Neural cell (in vitro differentiated cells): ENCODE measurements around the gene OR51A2. TPM values are rescaled to one million over a fixed set of nuclear protein-coding genes. Genes with fewer than 3 reads are reported as not detected.
"Not testable (repeated sequence)": the region's sequence is repeated elsewhere in the genome, so short reads cannot be mapped to it uniquely, and the experiment has no call there.

Experiments
- H2AFZ ChIP-seq: fragments of 200-600, 300-800 bp; sonication (generic), shearing (Covaris generic); 2 replicates; pipeline ENCODE4 v1.6.0; 2014; ENCODE audit warnings: low read depth, mild to moderate bottlenecking, antibody characterized with exemption, low read length, moderate library complexity
- H3F3A ChIP-seq: fragments of 200-600 bp; shearing (Covaris generic); 2 replicates; pipeline ENCODE4 v1.6.1; 2016; ENCODE audit warnings: mild to moderate bottlenecking, moderate library complexity, mixed read lengths, antibody characterized with exemption, low read length; ENCODE audit not compliant: insufficient read depth, poor library complexity, severe bottlenecking
- H3K27ac ChIP-seq: fragments of 200-600, 300-800 bp; sonication (generic), shearing (Covaris generic); 2 replicates; pipeline ENCODE4 v1.5.1; 2014; ENCODE audit warnings: mild to moderate bottlenecking, low read length, moderate library complexity
- H3K27me3 ChIP-seq: fragments of 300-800, 200-600 bp; sonication (generic), shearing (Covaris generic); 2 replicates; pipeline ENCODE4 v1.6.0; 2014; ENCODE audit warnings: mild to moderate bottlenecking, low read depth, low read length, moderate library complexity; ENCODE audit not compliant: insufficient read depth
- H3K36me3 ChIP-seq: fragments of 300-800, 200-600 bp; sonication (generic), shearing (Covaris generic); 2 replicates; pipeline ENCODE4 v1.5.1; 2014; ENCODE audit warnings: mild to moderate bottlenecking, antibody characterized with exemption, low read length, moderate library complexity; ENCODE audit not compliant: insufficient read depth
- H3K4me2 ChIP-seq: fragments of 300-800, 200-600 bp; sonication (generic), shearing (Covaris generic); 2 replicates; pipeline ENCODE4 v1.6.0; 2014; ENCODE audit warnings: mild to moderate bottlenecking, low read length
- H3K4me3 ChIP-seq: fragments of 300-800, 200-600 bp; sonication (generic), shearing (Covaris generic); 2 replicates; pipeline ENCODE4 v1.5.1; 2014; ENCODE audit warnings: mild to moderate bottlenecking, low read length, moderate library complexity
- H3K79me2 ChIP-seq: fragments of 200-600 bp; shearing (Covaris generic); replicated peaks from 2 replicates; pipeline ENCODE4 v1.6.0; 2014; ENCODE audit warnings: mild to moderate bottlenecking, low read length, moderate library complexity; ENCODE audit not compliant: insufficient read depth
- H3K9ac ChIP-seq: fragments of 300-800, 200-600 bp; sonication (generic), shearing (Covaris generic); 2 replicates; pipeline ENCODE4 v1.6.1; 2016; ENCODE audit warnings: mild to moderate bottlenecking, low read length, mixed read lengths
- H3K9me2 ChIP-seq: fragments of 200-600 bp; shearing (Covaris generic); 2 replicates; pipeline ENCODE4 v1.6.1; 2016; ENCODE audit warnings: mild to moderate bottlenecking, low read length, mixed read lengths; ENCODE audit not compliant: insufficient read depth
- H3K9me3 ChIP-seq: fragments of 200-600, 300-800 bp; sonication (generic), shearing (Covaris generic); 2 replicates; pipeline ENCODE4 v1.6.1; 2016; ENCODE audit warnings: mild to moderate bottlenecking, mixed run types, low read length, moderate library complexity, mixed read lengths
- H4K20me1 ChIP-seq: fragments of 200-600 bp; shearing (Covaris generic); 2 replicates; pipeline ENCODE4 v1.6.1; 2016; ENCODE audit warnings: mild to moderate bottlenecking, mixed run types; ENCODE audit not compliant: insufficient read depth
- CTCF ChIP-seq: fragments of 450-650 bp; IDR thresholded peaks from 2 replicates; pipeline ENCODE4 v1.5.1; 2014; ENCODE audit warnings: antibody characterized with exemption, mild to moderate bottlenecking, moderate library complexity; ENCODE audit not compliant: poor library complexity, severe bottlenecking
- EP300 ChIP-seq: fragments of 450-650 bp; conservative IDR thresholded peaks from 2 replicates; pipeline ENCODE4 v1.6.1; 2014; ENCODE audit warnings: antibody characterized with exemption, mild to moderate bottlenecking, moderate library complexity; ENCODE audit not compliant: poor library complexity, severe bottlenecking
- EZH2 ChIP-seq: fragments of 200-600, 300-800 bp; shearing (Covaris generic), sonication (generic); IDR thresholded peaks from 2 replicates; pipeline ENCODE4 v1.6.1; 2014; ENCODE audit warnings: antibody characterized with exemption, low read length, borderline replicate concordance, mild to moderate bottlenecking; ENCODE audit not compliant: insufficient read depth, poor library complexity, severe bottlenecking
- MXI1 ChIP-seq: fragments of 450-650 bp; conservative IDR thresholded peaks from 2 replicates; pipeline ENCODE4 v1.6.1; 2014; ENCODE audit warnings: antibody characterized with exemption, mild to moderate bottlenecking; ENCODE audit not compliant: poor library complexity, severe bottlenecking
- POLR2AphosphoS5 ChIP-seq: IDR thresholded peaks from 2 replicates; pipeline ENCODE4 v1.6.1; 2012
- RAD21 ChIP-seq: fragments of 450-650 bp; conservative IDR thresholded peaks from 2 replicates; pipeline ENCODE4 v1.6.1; 2014; ENCODE audit warnings: antibody characterized with exemption, mild to moderate bottlenecking, moderate library complexity
- REST ChIP-seq: IDR thresholded peaks from 2 replicates; pipeline ENCODE4 v1.6.1; 2012; ENCODE audit warnings: borderline replicate concordance
- SMC3 ChIP-seq: fragments of 450-650 bp; conservative IDR thresholded peaks from 2 replicates; pipeline ENCODE4 v1.6.1; 2014; ENCODE audit warnings: antibody characterized with exemption, mild to moderate bottlenecking, moderate library complexity; ENCODE audit not compliant: poor library complexity
- TAF1 ChIP-seq: IDR thresholded peaks from 2 replicates; pipeline ENCODE4 v1.6.1; 2012; ENCODE audit warnings: low read depth
- polyA minus RNA-seq: library from RNA; depleted of rRNA, polyadenylated mRNA; stranded (reverse); fragments of >200 nt; gene quantifications from 2 replicates; pipeline ENCODE4 v1.2.3, GENCODE V29; 2014
- polyA plus RNA-seq: library from polyadenylated mRNA; depleted of rRNA; stranded (reverse); fragments of >200 nt; gene quantifications from 2 replicates; pipeline ENCODE4 v1.2.3, GENCODE V29; 2014

The OR51A2 gene
- polyA plus RNA-seq (not detected in 2 replicates), polyA minus RNA-seq (not detected in 2 replicates)

GRCh38 chr11:4955613-4956012 lies at the start of gene OR51A2:
Gene OR51A2, minus strand, starts transcription at chr11:4955713. Its CDS starts 0 bp downstream, at chr11:4955713.
- H3K79me2 ChIP-seq, H4K20me1 ChIP-seq, H3K9ac ChIP-seq, H3K9me3 ChIP-seq, H2AFZ ChIP-seq, H3K4me3 ChIP-seq, H3K27me3 ChIP-seq, H3K36me3 ChIP-seq, H3F3A ChIP-seq, H3K9me2 ChIP-seq, H3K27ac ChIP-seq, H3K4me2 ChIP-seq: not testable (repeated sequence)

GRCh38 chr11:5004424-5005274 lies 49.1 kb upstream of the OR51A2 start:
- H3K4me3 ChIP-seq: no peak overlapping the region
- no peak overlapping the region for H3K4me2 ChIP-seq
- no peak overlapping the region for H3K9ac ChIP-seq
- no peaks in the 10 kb centered on the region for H4K20me1 ChIP-seq
- TF ChIP-seq TAF1: no peak
- TF ChIP-seq EP300: no peak
- TF ChIP-seq EZH2: no peak
- peak; percentile 88 for TF ChIP-seq CTCF
- peak; percentile 89 for TF ChIP-seq RAD21
- no peak for TF ChIP-seq REST
- peak; percentile 94 for TF ChIP-seq SMC3
- H2AFZ ChIP-seq: no peak overlapping the region
- no peaks in the 10 kb centered on the region for H3K27me3 ChIP-seq
- H3K79me2 ChIP-seq: no peaks in the 10 kb centered on the region
- H3F3A ChIP-seq: no peaks in the 10 kb centered on the region
- no peaks in the 10 kb centered on the region for H3K9me2 ChIP-seq
- H3K9me3 ChIP-seq: no peaks in the 10 kb centered on the region
- no peaks in the 10 kb centered on the region for H3K36me3 ChIP-seq
- no peak overlapping the region for H3K27ac ChIP-seq

- no peak within 1 kb of the TSS for H3K27ac ChIP-seq
- H3K27me3 ChIP-seq: no peaks in the 10 kb centered on the region
- no peak within 1 kb of the TSS for H3K4me3 ChIP-seq
- H3K9me2 ChIP-seq: no peaks in the 10 kb centered on the region
- no peaks in the 10 kb centered on the region for H3K36me3 ChIP-seq
- no peak for TF ChIP-seq POLR2AphosphoS5
- TF ChIP-seq TAF1: no peak
- no peak for TF ChIP-seq RAD21
- TF ChIP-seq MXI1: no peak
- TF ChIP-seq CTCF: no peak
- TF ChIP-seq EP300: no peak
- no peak for TF ChIP-seq SMC3
- H3K9me3 ChIP-seq: no peaks in the 10 kb centered on the region
- H3K79me2 ChIP-seq: no peaks in the 10 kb centered on the region
- H2AFZ ChIP-seq: no peak within 1 kb of the TSS
- no peaks in the 10 kb centered on the region for H3F3A ChIP-seq
- no peak within 1 kb of the TSS for H3K9ac ChIP-seq
- no peak within 1 kb of the TSS for H3K4me2 ChIP-seq
- no peaks in the 10 kb centered on the region for H4K20me1 ChIP-seq
Observed at GRCh38 chr11:4994551-4994950, 39.0 kb upstream of the OR51A2 start, which contains the start of gene OR51L1. Gene OR51L1, plus strand, starts transcription at chr11:4994851. Its CDS starts 4,132 bp downstream, at chr11:4998983.
